ENCODE data around the gene ROPN1L. TPM values are rescaled to one million over a fixed set of nuclear protein-coding genes. Genes with fewer than 3 reads are reported as not detected.
A peak's percentile ranks its signal among the peaks of the same experiment; 100 is the strongest.

Gene ROPN1L
- total RNA-seq, 3 donors from 2014 or later: not detected

DNA sequence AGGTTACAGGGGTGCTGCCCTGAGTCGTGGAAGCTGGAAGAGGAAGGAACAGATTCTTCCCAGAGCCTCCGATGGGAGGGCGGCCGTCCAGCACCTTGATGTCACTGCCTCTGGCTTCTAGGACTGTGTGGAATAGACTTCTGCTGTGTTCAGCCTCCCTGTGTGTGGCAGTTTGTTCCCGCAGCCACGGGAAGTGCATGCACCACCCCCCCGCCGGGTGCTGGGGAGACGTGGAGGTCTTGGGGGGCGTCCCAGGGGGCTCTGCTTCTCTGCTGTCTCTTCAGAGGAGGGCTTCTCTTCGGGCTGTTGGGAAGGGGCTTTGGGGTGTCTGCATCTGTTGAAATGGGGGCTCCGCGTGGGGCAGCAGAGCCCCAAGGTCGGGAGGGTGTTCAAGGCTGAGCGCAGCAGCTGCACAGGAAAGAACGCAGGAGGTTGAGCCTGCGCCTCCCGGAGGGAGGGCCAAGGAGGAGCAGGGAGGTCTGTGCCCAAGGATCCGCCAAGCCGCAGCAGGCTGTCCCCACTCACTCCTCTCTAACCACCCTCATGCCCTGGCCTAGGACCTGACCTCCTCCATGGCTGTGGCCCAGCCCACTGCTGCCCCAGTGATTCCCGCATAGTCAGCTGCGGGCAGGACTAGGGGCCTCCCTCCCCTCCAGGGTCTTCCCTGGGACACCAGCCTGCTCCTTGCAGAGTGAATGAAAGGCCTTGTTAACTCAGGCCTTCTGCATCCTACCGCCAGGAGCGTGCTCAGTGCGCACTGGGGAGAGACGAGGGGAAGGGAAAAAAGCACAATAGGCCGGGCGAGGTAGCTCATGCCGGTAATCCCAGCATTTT is 45.0 kb downstream of the ROPN1L start:
- intact Hi-C loops (cut with DNase I, micrococcal nuclease): no loop called here
- DNase-seq (peak in 1 of 3 donors; percentile 19), ATAC-seq (no peak)
- no peaks in the 10 kb centered on the region for H3K36me3 ChIP-seq (ENCODE audit: low read depth)
- no peaks in the 10 kb centered on the region for H3K4me1 ChIP-seq (ENCODE audit: low read depth)
- TF ChIP-seq, protein P1, sequence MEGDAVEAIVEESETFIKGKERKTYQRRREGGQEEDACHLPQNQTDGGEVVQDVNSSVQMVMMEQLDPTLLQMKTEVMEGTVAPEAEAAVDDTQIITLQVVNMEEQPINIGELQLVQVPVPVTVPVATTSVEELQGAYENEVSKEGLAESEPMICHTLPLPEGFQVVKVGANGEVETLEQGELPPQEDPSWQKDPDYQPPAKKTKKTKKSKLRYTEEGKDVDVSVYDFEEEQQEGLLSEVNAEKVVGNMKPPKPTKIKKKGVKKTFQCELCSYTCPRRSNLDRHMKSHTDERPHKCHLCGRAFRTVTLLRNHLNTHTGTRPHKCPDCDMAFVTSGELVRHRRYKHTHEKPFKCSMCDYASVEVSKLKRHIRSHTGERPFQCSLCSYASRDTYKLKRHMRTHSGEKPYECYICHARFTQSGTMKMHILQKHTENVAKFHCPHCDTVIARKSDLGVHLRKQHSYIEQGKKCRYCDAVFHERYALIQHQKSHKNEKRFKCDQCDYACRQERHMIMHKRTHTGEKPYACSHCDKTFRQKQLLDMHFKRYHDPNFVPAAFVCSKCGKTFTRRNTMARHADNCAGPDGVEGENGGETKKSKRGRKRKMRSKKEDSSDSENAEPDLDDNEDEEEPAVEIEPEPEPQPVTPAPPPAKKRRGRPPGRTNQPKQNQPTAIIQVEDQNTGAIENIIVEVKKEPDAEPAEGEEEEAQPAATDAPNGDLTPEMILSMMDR (IDR thresholded peaks at IDR 0.05): no peak
- H3K4me3 ChIP-seq: no peak overlapping the region
- no peaks in the 10 kb centered on the region for H3K9me3 ChIP-seq

DNA sequence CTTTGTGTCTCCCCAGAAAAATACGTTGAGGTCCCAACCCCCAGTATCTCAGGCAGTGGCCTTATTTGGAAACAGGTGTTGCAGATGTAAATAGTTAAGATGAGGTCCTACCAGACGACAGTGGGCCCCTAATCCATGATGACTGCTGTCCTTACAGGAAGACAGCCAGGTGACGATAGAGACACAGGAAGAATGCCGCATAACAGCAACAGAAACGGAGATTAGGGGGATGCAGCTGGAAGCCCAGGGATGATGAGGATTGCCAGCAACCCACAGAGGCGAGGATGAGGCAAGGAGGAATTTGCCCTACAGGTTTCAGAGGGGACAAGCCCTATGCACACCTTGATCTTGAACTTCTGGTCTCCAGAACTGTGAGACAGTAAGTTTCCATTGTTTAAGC is 46.5 kb downstream of the ROPN1L start:
- ATAC-seq (no peak), DNase-seq (no peak)
- Histone ChIP-seq H3K4me3 (no peak overlapping the region), H3K36me3 (ENCODE audit: low read depth) (no peaks in the 10 kb centered on the region), H3K9me3 (no peaks in the 10 kb centered on the region), H3K4me1 (ENCODE audit: low read depth) (no peaks in the 10 kb centered on the region)
- TF ChIP-seq, protein P1 (IDR thresholded peaks at IDR 0.05): no peak
- intact Hi-C loops (cut with DNase I, micrococcal nuclease): no loop called here

DNA sequence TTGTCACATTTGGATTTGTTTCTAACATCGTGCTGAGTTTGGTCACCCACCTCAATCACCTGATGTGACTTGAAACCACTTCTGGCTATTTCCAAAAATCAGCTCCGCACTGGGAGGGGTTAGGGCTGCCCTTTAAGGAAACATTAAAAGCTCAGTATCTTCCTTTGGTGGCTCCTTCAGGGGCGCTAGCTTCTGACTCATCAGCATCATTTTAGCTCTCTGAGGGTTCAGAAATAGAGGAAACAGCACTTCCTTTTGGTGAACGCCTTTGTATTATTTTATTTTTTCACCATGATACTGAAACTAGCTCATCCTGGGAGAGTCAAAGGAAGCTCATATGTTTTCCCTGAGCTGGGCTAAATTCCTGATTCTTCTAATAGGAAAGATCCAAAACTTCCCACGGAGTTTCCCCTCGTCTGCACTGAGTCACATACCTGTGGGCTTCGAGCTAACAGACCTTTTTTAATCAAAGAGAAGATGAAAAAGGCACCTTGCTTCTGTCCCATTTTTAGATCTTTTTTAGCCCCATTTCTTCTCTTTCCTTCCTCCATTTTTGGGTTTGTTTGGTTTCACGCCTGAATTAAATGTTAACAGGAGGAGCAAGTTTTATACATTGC is 48.2 kb downstream of the ROPN1L start:
- H3K4me1 ChIP-seq (ENCODE audit: low read depth): no peaks in the 10 kb centered on the region
- peaks cover 11% of the 10 kb centered on the region for H3K9me3 ChIP-seq
- no peak for DNase-seq
- ATAC-seq: peak; percentile 36
- TF ChIP-seq, protein P1 (IDR thresholded peaks at IDR 0.05): no peak
- H3K36me3 ChIP-seq (ENCODE audit: low read depth): no peaks in the 10 kb centered on the region
- intact Hi-C loops (cut with DNase I, micrococcal nuclease): no loop called here
- H3K4me3 ChIP-seq: no peak overlapping the region

DNA sequence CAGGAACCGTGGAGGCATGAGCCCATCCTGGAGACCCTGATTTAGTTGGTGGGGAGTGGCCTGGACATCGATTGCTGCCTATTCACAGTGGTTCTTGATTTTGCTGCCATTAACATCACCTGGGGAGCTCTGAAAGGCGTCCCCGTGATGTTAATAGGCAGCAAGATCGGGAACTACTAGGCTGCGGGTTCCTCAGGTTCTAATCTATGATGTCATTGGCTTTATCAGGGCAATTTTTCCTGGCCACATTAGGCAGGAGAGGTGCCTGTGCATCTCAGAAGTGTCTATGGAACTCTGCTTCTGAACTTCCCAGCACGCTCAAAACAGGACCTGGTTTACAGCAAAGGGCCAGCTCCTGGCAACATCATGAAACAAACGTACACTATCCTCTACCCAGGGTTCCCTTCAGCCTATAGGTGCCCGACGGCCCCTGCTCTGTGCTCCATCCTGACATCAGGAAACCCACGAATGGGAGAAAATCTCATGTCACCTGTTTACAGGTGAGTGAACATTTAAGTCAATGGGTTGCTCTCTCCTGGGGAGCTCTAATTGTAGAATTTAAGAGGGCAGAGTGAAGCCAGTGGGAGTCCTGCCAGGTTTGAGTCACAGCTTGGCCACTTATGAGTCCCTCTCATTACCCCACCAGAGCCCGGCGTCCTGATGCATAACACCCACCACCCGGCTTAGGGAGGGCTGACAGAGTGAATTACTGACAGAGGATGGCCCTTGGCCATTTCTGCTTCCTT is 49.4 kb downstream of the ROPN1L start:
- Histone ChIP-seq H3K4me3 (no peak overlapping the region), H3K4me1 (ENCODE audit: low read depth) (no peaks in the 10 kb centered on the region), H3K9me3 (peaks cover 15% of the 10 kb centered on the region), H3K36me3 (ENCODE audit: low read depth) (no peaks in the 10 kb centered on the region)
- DNase-seq (no peak), ATAC-seq (no peak)
- TF ChIP-seq, protein P1 (IDR thresholded peaks at IDR 0.05): no peak
- intact Hi-C loops (cut with DNase I, micrococcal nuclease): no loop called here

DNA sequence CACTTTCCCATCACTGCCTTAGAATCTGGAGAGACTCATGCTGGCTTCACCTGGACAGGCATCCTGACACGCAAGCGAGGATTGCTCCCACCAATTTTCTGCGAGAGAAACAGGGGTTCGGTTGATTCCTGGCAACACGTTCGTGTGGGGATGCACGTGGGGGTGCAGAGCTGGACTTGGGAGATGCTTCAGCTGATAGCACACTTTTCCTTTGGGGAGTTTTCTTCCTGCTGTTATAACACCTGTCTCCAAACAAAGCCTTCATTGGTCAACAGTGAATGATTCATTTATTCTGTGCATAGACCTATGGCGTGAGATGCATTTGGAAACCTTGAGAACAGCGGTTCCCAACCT is 50.0 kb downstream of the ROPN1L start:
- TF ChIP-seq, protein P1 (IDR thresholded peaks at IDR 0.05): no peak
- Histone ChIP-seq H3K4me3 (no peak overlapping the region), H3K9me3 (peaks cover 15% of the 10 kb centered on the region), H3K36me3 (ENCODE audit: low read depth) (no peaks in the 10 kb centered on the region), H3K4me1 (ENCODE audit: low read depth) (no peaks in the 10 kb centered on the region)
- DNase-seq: no peak
- intact Hi-C loops (cut with DNase I, micrococcal nuclease): no loop called here
- no peak for ATAC-seq

Data from mucosa of descending colon (tissue), 3 donors.